GM18858 (cell line): ENCODE data around the gene SPEM2.
"Not testable (repeated sequence)": the region's sequence is repeated elsewhere in the genome, so short reads cannot be mapped to it uniquely, and the experiment has no call there.

ENCODE experiments used
- ATAC-seq: cut with Tn5 transposase; IDR thresholded peaks from one replicate; pipeline ENCODE4 v1.9.1; 2021; ENCODE audit not compliant: unreplicated experiment

Gene SPEM2

DNA sequence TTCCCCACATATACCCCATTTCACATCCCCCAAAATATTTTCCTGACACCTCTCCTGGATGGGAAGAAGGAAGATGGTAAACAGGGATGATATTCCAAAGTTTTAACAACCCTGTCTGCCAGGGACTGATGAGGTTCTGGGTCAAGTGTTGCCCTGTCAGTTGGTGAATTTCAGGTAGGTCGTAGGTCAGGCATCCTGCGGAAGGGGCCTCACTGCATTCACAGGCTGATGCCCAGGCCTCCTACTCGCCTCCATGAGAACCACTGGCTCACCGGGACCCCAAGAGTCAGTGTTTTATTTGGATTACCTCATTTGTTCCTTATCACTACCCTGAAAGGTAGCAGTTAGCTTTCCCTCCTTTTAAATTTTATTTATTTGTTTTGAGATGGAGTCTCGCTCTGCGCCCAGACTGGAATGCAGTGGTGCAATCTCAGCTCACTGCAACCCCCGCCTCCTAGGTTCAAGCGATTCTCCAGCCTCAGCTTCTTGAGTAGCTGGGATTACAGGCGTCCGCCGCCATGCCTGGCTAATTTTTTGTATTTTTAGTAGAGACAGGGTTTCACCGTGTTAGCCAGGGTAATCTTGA is 43.5 kb downstream of the SPEM2 start:
- ATAC-seq: no peak

GRCh38 chr17:7469843-7470242 is 44.4 kb downstream of the SPEM2 start:
- ATAC-seq: not testable (repeated sequence)

GRCh38 chr17:7470457-7470973 is 45.1 kb downstream of the SPEM2 start:
- ATAC-seq: not testable (repeated sequence)

DNA sequence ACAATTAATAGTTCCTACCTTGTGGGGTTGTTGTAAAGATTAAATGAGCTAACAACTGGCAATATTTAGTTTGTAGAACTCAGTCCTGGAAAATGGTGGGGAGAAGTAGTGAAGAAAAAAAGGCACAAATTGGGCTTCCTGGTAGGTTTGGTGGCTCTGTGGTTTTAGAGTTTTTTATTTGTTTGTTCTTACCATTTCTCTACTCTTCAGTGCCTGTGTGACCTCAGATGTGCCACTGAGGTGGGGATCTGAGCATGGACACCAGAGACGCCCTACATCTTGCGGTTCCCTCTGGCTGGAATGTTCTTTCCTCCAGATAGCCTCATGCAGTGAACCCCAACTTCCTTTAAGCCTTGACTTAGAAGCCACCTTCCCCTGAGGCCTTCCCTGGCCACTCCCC is 46.3 kb downstream of the SPEM2 start:
- no peak for ATAC-seq

- ATAC-seq: not testable (repeated sequence)
Observed at GRCh38 chr17:7474767-7475166, 49.4 kb downstream of the SPEM2 start.

DNA sequence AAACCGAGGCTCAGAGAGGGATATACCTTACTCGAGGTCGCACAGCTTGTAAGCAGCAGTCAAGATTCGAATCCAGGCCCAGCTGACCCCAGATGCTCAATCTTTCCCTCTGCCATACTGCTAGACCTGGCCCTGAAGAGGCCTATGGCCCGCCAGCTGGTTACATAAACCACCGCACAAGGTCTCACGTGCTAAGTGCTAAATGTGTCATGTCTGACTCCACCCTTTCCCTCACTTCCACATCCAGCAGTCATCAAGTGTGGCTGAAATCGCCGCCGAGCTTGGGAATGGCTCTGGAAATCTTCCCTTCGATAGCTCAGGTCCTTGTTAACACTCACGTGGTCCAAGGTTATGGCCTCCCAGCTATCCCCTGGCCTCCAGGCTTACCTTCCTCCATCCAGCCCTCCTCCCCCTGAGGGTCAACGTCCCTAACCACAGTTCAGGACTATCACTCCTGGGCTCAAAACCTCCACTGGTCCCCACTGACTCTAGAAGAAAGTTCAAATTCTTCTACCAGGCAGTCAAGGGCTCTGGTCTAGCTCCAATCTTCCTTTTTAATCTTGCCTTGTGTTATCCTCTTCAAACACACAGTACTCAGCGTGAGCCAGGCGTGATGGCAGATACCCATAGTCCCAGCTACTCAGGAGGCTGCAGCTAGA is 50.5 kb downstream of the SPEM2 start:
- no peak for ATAC-seq

GRCh38 chr17:7476494-7476893 is 51.1 kb downstream of the SPEM2 start:
- ATAC-seq: no peak

DNA sequence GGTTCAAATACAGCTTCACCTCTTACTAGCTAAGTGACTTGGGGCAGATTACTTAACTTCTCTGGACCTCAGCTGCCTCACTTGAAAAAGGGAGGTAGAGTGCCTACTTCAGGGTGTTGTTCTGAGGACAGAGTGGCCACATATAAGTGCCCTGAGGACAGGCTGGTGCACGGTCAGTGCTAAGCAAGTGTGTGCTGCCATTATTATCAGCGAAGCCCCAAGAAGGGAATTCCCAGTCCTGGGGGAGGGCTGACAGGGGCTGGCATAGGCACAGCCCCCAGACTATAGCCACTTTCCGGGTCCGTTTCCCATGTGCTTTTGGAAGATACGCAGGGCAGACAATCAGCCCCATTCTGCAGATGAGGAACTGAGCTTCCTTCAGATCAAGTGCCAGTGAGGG is 51.5 kb downstream of the SPEM2 start:
- no peak for ATAC-seq
